Esophagus mucosa (tissue), 1 donor: ENCODE measurements around the gene MIP. TPM values are rescaled to one million over a fixed set of nuclear protein-coding genes. Genes with fewer than 3 reads are reported as not detected.
"Not testable (repeated sequence)": the region's sequence is repeated elsewhere in the genome, so short reads cannot be mapped to it uniquely, and the experiment has no call there.

Experiments used
- ATAC-seq: fragments of 200-7000 bp; cut with Tn5 transposase; one replicate; pipeline ENCODE4 v1.9.1; 2020
- total RNA-seq: library from RNA; stranded (reverse); gene quantifications from one replicate; pipeline ENCODE4 v1.2.4, GENCODE V29; 2023
- donor health status: DM: yes; HTN: yes; CAD: no.

The MIP gene
- not detected for total RNA-seq

DNA sequence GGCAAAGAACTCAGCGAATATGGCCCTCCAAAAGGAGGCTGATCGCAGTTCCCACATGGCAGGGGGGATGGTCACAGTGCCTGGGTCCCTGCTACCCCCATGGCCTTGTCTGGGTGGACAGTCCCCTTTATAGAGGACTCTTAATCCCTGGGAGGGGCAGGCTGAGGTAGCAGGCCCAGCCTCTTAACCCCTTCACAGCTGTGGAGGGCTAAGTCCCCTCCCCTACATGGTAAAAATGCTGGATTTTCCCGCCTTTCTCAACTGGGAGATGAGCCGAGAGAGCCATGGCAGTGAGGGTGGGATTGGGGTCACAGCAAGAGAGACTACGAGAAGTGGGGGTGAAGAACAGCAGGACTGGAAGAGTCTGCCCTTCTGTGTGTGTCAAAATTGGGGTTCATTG lies at the start of gene MIP:
MIP (minus strand) TSS at position 101 of the 400 bp plus-strand sequence; CDS start at position 57, 44 bp downstream.
- no peak for ATAC-seq

DNA sequence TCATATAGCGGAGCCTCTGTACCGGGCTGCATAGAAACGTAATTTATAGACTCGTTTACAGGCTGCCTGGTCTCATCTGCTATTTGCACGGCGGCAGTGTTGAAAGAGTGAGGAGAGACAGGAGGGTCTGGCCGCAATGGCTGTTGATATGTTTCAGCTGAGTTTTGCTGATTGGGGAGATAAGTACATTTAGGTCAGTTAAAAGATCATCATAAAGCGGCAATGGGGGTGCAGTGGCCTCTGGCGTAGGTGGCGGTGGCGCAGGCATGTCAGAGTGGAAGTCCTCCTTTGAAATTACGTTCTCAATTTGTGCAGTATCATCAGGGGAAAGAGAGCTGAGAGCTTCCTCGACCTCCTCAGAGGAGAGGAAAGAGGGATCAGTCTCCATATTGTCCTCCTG lies 45.4 kb upstream of the MIP start:
- not testable (repeated sequence) for ATAC-seq

DNA sequence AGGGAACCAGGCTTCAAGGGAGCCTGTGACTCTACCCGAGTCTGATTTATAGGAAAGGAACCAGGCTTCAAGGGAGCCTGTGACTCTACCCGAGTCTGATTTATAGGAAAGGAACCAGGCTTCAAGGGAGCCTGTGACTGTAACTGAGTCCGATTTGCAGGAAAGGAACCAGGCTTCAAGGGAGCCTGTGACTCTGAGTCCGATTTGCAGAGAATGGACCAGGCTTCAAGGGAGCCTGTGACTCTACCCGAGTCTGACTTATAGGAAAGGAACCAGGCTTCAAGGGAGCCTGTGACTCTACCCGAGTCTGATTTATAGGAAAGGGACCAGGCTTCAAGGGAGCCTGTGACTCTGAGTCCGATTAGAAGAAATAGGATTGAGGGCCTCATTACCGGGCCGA lies 45.0 kb upstream of the MIP start:
- ATAC-seq = not testable (repeated sequence)

DNA sequence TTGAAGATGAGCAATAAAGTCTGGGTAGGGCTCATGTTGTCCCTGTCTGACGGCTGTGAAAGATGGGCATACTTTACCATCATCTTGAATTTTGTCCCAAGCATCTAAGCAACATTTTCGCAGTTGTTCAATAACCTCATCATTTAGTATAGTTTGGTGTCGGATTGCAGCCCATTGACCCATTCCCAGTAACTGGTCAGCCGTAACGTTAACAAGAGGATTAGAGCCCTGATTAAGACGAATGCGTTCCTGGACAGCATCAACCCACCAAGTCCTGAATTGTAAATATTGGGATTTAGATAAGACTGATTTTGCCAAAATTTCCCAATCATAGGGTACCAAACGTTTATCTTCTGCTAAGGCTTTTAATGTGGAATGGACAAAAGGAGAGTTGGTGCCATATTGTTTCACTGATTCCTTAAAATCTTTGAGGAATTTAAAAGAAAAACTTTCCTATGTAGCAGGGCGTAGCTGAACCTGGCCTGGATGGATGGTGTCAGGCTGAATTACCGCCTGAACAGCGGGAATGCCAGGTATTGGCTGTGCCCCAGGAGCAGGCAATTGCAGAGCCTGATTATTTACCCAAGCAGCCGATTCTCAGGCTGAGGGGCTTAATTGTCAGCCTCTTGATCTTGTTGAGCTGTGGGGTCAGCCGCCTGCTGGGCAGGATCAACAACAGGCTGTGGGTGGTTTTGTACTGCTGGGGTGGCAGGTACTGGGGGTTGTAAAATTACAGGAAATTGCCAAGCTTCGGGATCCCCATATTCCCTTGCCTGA lies 43.9 kb upstream of the MIP start:
- ATAC-seq = not testable (repeated sequence)

DNA sequence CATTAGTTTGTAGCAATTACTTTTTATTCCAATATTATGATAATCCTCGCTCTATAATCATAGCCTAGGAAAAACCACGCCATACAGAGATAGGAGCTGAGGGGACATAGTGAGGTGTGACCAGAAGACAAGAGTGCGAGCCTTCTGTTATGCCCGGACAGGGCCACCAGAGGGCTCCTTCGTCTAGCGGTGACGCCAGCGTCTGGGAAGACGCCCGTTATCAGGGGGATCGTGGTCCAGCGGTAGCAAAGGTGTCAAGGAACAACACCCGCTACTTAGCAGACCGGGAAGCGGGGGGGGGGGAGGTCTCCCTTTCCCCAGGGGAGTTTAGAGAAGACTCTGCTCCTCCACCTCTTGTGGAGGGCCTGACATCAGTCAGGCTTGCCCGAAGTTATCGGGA lies 42.2 kb upstream of the MIP start:
- not testable (repeated sequence) for ATAC-seq

DNA sequence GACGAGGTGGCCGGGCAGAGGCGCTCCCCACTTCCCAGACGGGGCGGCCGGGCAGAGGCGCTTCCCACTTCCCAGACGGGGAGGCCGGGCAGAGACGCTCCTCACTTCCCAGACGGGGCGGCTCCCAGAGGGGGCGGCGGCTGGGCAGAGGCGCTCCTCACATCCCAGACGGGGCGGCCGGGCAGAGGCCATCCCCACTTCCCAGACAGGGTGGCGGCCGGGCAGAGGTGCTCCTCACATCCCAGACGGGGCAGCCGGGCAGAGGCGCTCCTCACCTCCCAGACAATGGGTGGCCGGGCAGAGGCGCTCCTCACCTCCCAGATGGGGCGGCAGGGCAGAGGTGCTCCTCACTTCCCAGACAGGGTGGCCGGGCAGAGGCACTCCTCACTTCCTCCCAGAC lies 40.0 kb upstream of the MIP start:
- ATAC-seq = not testable (repeated sequence)

DNA sequence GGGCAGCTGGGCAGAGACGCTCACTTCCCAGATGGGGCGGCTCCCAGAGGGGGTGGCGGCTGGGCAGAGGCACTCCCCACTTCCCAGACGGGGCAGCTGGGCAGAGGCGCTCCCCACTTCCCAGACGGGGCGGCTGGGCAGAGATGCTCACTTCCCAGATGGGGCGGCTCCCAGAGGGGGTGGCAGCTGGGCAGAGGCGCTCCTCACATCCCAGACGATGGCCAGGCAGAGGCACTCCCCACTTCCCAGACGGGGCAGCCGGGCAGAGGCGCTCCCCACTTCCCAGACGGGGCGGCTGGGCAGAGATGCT lies 39.6 kb upstream of the MIP start:
- not testable (repeated sequence) for ATAC-seq

DNA sequence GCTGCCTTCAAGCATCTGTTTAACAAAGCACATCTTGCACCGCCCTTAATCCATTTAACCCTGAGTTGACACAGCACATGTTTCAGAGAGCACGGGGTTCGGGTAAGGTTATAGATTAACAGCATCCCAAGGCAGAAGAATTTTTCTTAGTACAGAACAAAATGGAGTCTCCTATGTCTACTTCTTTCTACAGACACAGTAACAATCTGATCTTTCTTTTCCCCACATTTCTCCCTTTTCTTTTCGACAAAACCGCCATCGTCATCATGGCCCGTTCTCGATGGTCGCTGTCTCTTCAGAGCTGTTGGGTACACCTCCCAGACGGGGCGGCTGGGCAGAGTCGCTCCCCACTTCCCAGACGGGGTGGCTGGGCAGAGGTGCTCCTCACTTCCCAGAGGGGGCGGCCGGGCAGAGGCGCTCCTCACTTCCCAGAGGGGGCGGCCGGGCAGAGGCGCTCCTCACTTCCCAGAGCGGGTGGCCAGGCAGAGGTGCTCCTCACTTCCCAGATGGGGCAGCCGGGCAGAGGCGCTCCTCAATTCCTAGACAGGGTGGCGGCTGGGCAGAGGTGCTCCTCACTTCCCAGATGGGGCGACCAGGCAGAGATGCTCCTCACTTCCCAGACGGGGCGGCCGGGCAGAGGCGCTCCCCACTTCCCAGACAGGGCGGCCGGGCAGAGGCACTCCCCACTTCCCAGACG lies 39.1 kb upstream of the MIP start:
- ATAC-seq = not testable (repeated sequence)

DNA sequence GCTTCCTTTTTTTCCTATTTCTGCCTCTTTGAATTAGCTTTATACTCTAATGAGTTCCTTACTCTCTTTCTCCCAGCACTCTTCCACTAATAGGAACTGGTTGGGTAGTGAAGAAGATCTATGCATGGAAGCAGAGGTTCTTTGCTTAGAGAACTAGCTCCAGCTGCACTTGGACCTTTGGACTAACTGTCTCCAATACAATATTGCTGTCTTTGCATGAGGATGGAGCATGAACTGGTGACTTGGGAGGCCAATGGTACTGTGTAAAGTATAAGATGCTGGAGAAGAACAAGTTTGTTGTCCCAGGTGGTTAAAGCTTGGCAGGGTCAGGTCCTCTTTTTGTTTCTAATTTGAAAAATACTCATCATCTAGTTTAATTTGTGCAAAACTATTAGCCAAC lies 35.9 kb upstream of the MIP start:
- ATAC-seq = no peak

DNA sequence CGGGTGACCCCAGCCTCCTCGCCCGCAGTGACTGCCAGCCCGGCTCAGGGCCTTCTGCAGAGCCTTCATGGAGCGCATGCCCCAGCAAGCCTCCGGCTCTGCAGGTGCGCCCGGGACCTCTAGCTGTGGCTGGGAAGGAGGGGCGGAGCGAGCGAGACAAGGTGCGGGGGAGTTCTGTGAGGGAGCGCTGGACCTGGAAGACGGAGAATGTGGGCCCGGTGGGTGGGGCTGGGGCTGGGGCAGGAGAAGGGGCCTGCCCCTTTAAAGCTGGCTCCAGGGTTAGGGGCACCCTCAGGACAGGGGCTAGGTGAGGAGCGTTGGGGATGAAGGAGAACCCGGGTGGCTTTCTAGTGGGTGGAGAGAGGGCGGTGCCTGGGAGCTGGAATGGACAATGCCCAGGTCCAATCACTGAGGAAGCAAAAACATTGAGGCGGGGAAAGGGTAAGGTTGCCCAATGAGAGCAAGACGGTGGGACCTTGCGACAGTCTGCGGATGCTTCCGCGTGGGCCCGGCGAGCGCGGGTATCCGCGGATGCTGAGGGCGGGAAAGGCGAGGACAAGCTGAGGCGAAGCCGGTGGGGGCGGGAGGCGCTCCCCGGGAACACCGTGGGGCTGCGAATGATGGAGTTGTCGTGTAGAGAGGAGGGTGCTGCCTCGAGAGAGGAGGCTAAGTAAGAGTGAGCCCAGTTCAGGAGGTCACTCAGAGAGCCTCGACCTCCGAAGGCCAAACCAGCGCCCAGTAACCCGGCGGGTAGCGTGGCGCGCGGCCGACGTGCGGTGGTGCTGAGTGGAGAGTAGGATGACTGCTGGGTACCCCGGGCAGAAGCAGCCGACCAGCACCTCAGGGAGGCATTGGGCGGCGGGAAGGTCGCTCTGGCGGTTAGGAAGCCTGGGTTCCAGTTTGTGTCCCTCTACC lies 33.8 kb upstream of the MIP start, which contains the start of gene GLS2:
GLS2 (minus strand) TSS at position 121 of the 915 bp plus-strand sequence; CDS start at position 78, 43 bp downstream.
- peak; percentile 93 for ATAC-seq

DNA sequence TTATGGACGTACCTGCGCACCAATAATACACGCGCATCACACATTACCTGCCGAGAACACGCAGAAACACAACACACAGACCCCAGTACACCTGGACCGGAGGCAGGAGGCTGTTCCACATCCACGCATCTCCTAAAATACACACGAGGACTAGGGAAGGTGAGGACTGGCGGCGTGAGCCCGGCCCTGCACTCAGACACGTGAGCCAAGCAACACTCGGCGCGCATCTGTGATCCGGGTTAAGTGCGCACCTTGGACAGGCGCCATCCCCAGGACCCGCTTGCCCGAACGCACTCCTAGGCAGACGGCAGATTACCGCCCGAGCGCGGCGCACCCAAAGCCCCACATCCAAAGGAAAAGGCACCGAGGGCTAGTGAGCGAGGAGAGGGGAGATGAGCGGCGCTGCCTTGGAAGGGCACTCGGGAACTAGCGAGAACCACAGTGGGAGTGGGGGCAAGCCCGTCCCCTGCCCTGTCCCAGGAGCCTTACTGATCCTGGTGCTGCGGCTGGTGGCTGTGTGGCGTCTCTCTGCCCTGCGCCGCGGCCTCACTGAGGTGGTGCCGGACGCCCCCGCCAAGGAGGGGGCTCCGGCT lies 33.1 kb upstream of the MIP start:
- ATAC-seq = peak; percentile 53

DNA sequence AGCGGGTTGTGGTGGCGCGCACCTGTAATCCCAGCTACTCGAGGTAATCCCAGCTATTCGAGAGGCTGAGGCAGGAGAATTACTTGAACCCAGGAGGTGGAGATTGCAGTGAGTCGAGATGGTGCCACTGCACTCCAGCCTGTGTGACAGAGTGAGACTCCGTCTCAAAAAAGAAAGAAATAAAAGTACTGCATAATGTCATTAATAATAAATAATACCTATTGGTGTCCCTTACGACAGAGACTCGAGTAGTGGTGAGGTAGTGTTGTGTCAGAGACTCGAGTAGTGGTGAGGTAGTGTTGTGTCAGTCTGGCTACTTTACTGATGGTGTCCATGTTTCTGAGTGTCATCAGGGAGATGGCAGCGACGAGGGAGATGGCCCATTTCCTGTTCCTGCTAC lies 32.2 kb upstream of the MIP start:
- no peak for ATAC-seq

DNA sequence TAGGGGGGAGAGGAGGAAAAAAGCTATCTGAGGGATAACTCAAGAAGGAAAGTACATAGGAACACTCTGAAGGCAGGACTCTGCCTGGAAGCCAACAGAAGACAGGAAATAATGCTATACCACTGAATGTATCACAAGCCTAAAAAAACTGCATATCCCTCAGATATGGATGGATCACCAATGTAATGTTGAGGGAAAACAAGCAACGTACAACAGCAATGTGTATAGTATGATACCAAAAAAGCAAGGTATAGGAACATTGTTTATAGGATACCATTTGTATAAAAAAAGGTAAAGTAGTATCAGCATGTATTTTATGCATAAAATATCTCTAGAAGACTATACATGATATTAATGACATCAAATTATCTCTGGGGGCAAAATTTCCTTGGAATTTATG lies 30.1 kb upstream of the MIP start:
- ATAC-seq = no peak

DNA sequence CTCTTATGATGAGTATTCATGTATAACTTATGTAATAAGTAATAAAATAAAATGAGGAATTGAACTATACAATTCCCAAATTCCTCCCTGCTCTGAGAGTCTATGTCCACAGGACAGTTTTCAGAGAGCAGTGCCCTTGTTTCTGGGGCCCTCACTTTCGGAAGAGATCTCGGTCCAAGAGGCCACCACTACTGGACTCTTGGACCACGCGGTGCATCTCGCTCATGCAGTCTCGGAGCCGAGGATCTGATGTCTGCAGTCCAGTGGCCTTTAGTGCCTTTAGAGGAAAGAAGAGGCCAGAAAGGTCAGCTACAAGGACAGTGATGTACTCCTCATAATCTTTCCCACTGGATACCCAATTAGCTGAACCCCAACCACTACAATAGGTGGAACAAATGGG lies 25.2 kb upstream of the MIP start:
- ATAC-seq = no peak

DNA sequence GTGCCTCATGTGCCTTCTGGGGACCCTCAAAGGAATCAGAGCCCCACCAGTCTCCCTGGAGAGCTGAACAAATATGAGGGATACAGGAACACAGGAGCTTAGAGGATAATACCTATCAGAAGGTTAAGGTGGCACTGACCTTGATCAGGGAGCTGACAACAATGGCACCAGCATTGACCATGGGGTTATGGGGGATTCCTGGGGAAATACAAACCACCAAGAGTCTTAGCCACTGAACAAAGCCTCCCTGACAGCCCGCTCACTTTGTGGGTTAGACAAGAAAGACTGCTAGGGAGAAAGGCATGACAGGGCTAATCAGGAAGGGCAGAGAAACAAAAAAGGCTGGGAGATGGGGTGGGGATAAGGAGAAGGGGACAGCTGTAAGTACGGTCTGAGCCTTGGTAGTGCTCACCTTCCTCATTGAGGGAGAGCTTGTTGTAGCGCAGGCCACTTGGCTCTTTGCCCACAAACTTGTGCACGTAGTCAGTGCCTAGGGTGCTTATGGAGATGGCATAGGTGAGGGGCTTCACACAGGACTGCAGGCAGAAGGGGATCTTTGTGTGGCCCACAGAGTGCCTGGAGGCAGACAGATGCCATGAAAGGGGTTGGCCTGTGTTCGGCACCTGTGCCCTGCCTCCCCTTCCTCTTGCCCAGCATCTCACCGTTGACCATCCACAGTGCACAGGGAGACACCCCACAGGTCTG lies 23.2 kb upstream of the MIP start:
- ATAC-seq = no peak

DNA sequence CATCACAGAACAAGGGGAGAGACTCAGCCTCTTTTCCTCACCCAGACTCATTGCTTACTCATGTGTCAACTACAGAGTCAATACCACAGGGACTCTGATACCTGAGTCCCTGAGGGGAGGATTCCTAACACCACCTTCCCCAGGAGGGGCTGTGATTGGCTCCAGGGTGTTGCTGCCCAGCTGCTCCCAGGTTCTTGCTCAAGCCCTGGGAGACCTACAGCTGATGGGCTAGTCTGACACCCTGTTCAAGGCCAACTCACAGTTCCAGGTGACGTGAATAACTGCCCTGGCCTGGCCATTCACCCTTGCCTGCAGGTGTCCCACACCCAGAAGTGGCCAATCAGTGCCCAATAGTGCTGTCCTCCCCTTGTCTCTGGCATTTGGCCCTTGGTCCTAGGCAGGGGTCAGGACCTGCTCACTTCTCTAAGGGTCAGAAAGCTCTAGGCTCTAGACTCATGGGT lies 22.5 kb upstream of the MIP start:
- peak; percentile 19 for ATAC-seq

DNA sequence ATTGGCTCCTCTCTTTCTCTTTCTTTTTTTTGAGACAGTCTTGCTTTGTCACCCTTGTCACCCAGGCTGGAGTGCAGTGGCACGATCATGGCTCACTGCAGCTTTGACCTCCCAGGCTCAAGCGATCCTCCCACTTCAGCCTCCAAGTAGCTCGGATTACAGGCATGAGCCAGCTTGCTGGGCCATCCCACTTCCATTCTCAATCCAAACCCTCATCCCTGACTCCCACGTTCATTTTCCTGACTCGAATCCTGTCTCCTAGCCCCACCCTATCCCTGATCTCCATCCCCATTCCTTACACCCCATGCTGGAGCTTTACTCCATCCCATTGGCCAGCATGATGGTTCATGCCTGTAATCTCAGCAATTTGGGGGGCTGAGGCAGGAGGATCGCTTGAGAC lies 21.7 kb upstream of the MIP start:
- no peak for ATAC-seq

DNA sequence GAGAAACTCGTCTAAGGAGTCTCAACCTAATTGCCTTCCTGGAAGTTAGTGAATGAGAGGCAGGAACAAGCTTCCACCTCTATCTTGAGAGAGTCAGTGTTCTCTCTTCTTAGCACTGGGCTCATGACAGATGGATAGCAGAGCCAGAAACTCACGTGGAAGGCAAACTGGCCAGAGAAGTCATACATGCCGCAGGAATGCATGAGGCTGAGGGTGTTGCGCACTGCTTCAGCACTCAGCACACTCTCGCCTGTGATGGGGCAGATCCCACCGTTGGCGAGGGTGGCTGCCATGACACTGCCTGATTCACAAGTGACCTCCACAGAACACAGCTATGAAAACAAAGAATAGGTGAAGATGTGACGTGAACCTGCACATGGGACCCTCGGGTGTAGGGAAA lies 19.9 kb upstream of the MIP start:
- ATAC-seq = no peak

DNA sequence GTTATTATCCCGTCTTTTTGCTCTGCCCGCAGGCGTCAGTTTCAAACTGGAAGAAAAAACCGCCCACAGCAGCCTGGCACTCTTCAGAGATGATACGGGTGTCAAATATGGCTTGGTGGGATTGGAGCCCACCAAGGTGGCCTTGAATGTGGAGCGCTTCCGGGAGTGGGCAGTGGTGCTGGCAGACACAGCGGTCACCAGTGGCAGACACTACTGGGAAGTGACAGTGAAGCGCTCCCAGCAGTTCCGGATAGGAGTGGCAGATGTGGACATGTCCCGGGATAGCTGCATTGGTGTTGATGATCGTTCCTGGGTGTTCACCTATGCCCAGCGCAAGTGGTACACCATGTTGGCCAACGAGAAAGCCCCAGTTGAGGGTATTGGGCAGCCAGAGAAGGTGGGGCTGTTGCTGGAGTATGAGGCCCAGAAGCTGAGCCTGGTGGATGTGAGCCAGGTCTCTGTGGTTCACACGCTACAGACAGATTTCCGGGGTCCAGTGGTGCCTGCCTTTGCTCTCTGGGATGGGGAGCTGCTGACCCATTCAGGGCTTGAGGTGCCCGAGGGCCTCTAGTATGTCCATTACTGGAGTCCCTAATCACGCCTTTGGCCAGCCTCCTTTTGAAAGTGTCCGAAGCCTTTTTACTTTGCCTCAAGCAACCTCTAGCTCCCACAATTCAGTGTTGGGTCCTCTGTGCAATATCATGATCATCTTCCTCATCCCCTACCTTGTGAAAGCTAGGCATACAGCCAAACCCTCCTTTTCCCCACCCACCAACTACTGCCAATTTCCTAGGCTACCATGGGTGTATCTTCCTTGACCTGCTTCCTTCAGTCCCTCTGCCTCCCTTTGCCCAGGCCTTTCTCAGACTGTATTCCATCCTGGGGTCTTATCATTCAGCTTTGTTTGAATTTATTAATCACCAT lies 14.8 kb upstream of the MIP start:
- ATAC-seq = peak; percentile 58

DNA sequence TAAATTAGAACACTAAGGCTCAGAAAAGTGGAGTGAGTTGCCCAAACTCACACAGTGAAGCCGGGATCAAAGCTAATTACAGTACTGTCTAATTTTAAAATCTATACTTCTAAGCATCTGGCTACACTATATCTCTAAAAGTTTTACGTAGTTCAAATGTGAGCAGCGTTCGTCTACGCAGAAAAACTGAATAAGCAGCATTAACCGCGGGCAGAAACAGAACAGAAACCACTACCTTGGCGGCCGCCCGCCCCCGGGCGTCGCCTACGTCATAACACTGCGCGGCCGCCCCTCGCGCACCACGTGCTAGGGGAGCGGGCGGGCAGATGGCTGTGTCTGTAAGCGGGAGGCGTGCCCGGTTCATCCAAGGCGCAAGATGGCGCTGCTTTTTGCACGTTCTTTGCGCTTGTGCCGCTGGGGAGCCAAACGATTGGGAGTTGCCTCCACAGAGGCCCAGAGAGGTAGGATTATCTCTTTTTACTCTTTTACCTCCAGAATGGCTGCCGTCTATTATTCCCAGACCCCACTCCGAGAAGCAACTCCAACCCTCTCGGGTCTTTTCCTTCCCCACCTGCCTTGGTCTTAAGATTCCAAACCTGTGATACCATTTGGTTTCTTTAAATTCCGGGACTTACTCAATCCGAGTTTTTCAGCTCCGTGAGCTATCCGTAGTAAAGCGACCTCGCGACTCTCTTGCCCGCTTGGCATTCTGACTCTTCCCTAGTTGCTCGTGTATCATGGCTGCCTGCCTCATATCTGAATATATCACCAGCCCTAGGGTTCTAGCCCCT lies 14.0 kb upstream of the MIP start, which contains the start of gene SPRYD4:
SPRYD4 (plus strand) TSS at position 363 of the 791 bp plus-strand sequence; CDS start at position 377, 14 bp downstream.
- peak; percentile 97 for ATAC-seq
